ENCODE measurements around the gene GRID1. TPM values are rescaled to one million over a fixed set of nuclear protein-coding genes. Genes with fewer than 3 reads are reported as not detected.
"Not testable (repeated sequence)": the region's sequence is repeated elsewhere in the genome, so short reads cannot be mapped to it uniquely, and the experiment has no call there.

Gene GRID1
- total RNA-seq, 1 donor from 2014 or later: 1.1 TPM

GRCh38 chr10:85851934-85852333, 514.7 kb downstream of the GRID1 start:
- H3K27ac Mint-ChIP-seq (ENCODE audit: unreplicated experiment): no peak overlapping the region
- no peaks in the 10 kb centered on the region for H3K27me3 Mint-ChIP-seq (ENCODE audit: low read depth)
- H3K4me3 Mint-ChIP-seq: no peak overlapping the region
- H3K4me1 Mint-ChIP-seq: no peaks in the 10 kb centered on the region
- TF ChIP-seq CTCF (conservative IDR thresholded peaks at IDR 0.05): no peak
- no peak for DNase-seq (ENCODE audit: low read depth, low spot score)
- peaks cover 20% of the 10 kb centered on the region for H3K9me3 Mint-ChIP-seq
- no peaks in the 10 kb centered on the region for H3K36me3 Mint-ChIP-seq (ENCODE audit: low read depth)

- H3K27me3 Mint-ChIP-seq (ENCODE audit: low read depth): no peaks in the 10 kb centered on the region
- no peak overlapping the region for H3K4me3 Mint-ChIP-seq
- no peak for TF ChIP-seq CTCF (conservative IDR thresholded peaks at IDR 0.05)
- DNase-seq (ENCODE audit: low read depth, low spot score): no peak
- no peaks in the 10 kb centered on the region for H3K36me3 Mint-ChIP-seq (ENCODE audit: low read depth)
- no peaks in the 10 kb centered on the region for H3K4me1 Mint-ChIP-seq
- H3K27ac Mint-ChIP-seq (ENCODE audit: unreplicated experiment): no peak overlapping the region
- peaks cover 17% of the 10 kb centered on the region for H3K9me3 Mint-ChIP-seq
Observed at GRCh38 chr10:85851325-85851724, 515.3 kb downstream of the GRID1 start.

- Mint-ChIP-seq H3K27ac (ENCODE audit: unreplicated experiment) (no peak overlapping the region), H3K4me3 (no peak overlapping the region), H3K36me3 (ENCODE audit: low read depth) (no peaks in the 10 kb centered on the region), H3K4me1 (no peaks in the 10 kb centered on the region), H3K27me3 (ENCODE audit: low read depth) (no peaks in the 10 kb centered on the region), H3K9me3 (peaks cover 17% of the 10 kb centered on the region)
- no peak for TF ChIP-seq CTCF (conservative IDR thresholded peaks at IDR 0.05)
- DNase-seq (ENCODE audit: low read depth, low spot score): no peak
Observed at GRCh38 chr10:85850736-85851135, 515.9 kb downstream of the GRID1 start.

GRCh38 chr10:85849315-85849714, 517.3 kb downstream of the GRID1 start:
- Mint-ChIP-seq H3K27ac (ENCODE audit: unreplicated experiment) (no peak overlapping the region), H3K9me3 (peaks cover 17% of the 10 kb centered on the region), H3K27me3 (ENCODE audit: low read depth) (no peaks in the 10 kb centered on the region), H3K36me3 (ENCODE audit: low read depth) (no peaks in the 10 kb centered on the region), H3K4me1 (no peaks in the 10 kb centered on the region), H3K4me3 (no peak overlapping the region)
- no peak for TF ChIP-seq CTCF (conservative IDR thresholded peaks at IDR 0.05)
- DNase-seq (ENCODE audit: low read depth, low spot score): no peak

GRCh38 chr10:85848756-85849155, 517.8 kb downstream of the GRID1 start:
- TF ChIP-seq CTCF (conservative IDR thresholded peaks at IDR 0.05): no peak
- Mint-ChIP-seq H3K27ac (ENCODE audit: unreplicated experiment) (no peak overlapping the region), H3K4me1 (no peaks in the 10 kb centered on the region), H3K36me3 (ENCODE audit: low read depth) (no peaks in the 10 kb centered on the region), H3K27me3 (ENCODE audit: low read depth) (no peaks in the 10 kb centered on the region), H3K4me3 (no peak overlapping the region), H3K9me3 (peaks cover 13% of the 10 kb centered on the region)
- no peak for DNase-seq (ENCODE audit: low read depth, low spot score)

- Mint-ChIP-seq H3K4me3 (no peak overlapping the region), H3K9me3 (peaks cover 8% of the 10 kb centered on the region), H3K27ac (ENCODE audit: unreplicated experiment) (no peak overlapping the region), H3K4me1 (no peaks in the 10 kb centered on the region), H3K27me3 (ENCODE audit: low read depth) (no peaks in the 10 kb centered on the region), H3K36me3 (ENCODE audit: low read depth) (no peaks in the 10 kb centered on the region)
- no peak for TF ChIP-seq CTCF (conservative IDR thresholded peaks at IDR 0.05)
- no peak for DNase-seq (ENCODE audit: low read depth, low spot score)
Observed at GRCh38 chr10:85847085-85847484, 519.5 kb downstream of the GRID1 start.

- Mint-ChIP-seq H3K36me3 (ENCODE audit: low read depth) (peaks cover 12% of the 10 kb centered on the region), H3K9me3 (peaks cover 29% of the 10 kb centered on the region)
- not testable (repeated sequence) for DNase-seq (ENCODE audit: low read depth, low spot score); H3K27ac Mint-ChIP-seq (ENCODE audit: unreplicated experiment); H3K4me1 Mint-ChIP-seq; H3K4me3 Mint-ChIP-seq; H3K27me3 Mint-ChIP-seq (ENCODE audit: low read depth)
Observed at GRCh38 chr10:85838660-85839059, 527.9 kb downstream of the GRID1 start.

Data from neural crest cell (in vitro differentiated cells).